Measurements from ENCODE around the gene MECR.

DNA sequence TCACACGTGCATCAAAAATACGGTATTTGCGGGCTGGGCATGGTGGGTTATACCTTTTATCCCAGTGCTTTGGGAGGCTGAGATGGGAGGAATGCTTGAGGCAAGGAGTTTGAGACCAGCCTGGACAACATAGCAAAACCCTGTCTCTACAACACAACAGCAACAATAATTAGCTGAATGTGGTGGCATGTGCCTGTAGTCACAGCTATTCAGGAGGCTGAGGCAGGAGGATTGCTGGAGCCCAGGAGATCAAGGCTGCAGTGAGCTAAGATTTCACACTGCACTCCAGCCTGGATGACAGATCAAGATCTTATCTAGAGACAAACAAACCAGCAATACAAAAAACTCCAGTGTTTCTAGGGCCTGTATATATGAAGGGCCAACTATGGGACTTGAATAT is 36.2 kb upstream of the MECR start:
- TF ChIP-seq, protein P1, sequence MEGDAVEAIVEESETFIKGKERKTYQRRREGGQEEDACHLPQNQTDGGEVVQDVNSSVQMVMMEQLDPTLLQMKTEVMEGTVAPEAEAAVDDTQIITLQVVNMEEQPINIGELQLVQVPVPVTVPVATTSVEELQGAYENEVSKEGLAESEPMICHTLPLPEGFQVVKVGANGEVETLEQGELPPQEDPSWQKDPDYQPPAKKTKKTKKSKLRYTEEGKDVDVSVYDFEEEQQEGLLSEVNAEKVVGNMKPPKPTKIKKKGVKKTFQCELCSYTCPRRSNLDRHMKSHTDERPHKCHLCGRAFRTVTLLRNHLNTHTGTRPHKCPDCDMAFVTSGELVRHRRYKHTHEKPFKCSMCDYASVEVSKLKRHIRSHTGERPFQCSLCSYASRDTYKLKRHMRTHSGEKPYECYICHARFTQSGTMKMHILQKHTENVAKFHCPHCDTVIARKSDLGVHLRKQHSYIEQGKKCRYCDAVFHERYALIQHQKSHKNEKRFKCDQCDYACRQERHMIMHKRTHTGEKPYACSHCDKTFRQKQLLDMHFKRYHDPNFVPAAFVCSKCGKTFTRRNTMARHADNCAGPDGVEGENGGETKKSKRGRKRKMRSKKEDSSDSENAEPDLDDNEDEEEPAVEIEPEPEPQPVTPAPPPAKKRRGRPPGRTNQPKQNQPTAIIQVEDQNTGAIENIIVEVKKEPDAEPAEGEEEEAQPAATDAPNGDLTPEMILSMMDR (IDR thresholded peaks at IDR 0.05), result no peak
- TF ChIP-seq POLR2AphosphoS5 (IDR thresholded peaks at IDR 0.05), result no peak
